ENCODE measurements around the gene SLC4A1AP. TPM values are rescaled to one million over a fixed set of nuclear protein-coding genes. Genes with fewer than 3 reads are reported as not detected.
A peak's percentile ranks its signal among the peaks of the same experiment; 100 is the strongest.

The SLC4A1AP gene
- total RNA-seq, 1 donor from 2014 or later = 18.7 TPM

- peaks cover 31% of the 10 kb centered on the region for H3K4me1 ChIP-seq
- no peak overlapping the region for H3K4me3 ChIP-seq
- DNase-seq (peak; percentile 91), ATAC-seq (peak; percentile 75)
- no peak for TF ChIP-seq CTCF (IDR thresholded peaks at IDR 0.05)
- H3K9me3 ChIP-seq = no peaks in the 10 kb centered on the region
- intact Hi-C loops (cut with DNase I) = no loop called here
- H3K36me3 ChIP-seq = peaks cover 1% of the 10 kb centered on the region
- H3K27me3 ChIP-seq = no peaks in the 10 kb centered on the region
- no peak overlapping the region for H3K27ac ChIP-seq
Measured at GRCh38 chr2:27701676-27702075, 38.0 kb downstream of the SLC4A1AP start.

- H3K4me3 ChIP-seq = no peak overlapping the region
- H3K4me1 ChIP-seq = peaks cover 35% of the 10 kb centered on the region
- DNase-seq (no peak), ATAC-seq (no peak)
- no peak overlapping the region for H3K27ac ChIP-seq
- TF ChIP-seq CTCF (IDR thresholded peaks at IDR 0.05) = no peak
- intact Hi-C loops (cut with DNase I) = no loop called here
- H3K9me3 ChIP-seq = no peaks in the 10 kb centered on the region
- no peaks in the 10 kb centered on the region for H3K27me3 ChIP-seq
- no peaks in the 10 kb centered on the region for H3K36me3 ChIP-seq
Measured at GRCh38 chr2:27702302-27702701, 38.6 kb downstream of the SLC4A1AP start.

- TF ChIP-seq CTCF (IDR thresholded peaks at IDR 0.05) = peak; percentile 96
- peak; percentile 79 for DNase-seq
- intact Hi-C loops (cut with DNase I) = no loop called here
- Histone ChIP-seq H3K36me3 (no peaks in the 10 kb centered on the region), H3K27me3 (no peaks in the 10 kb centered on the region), H3K27ac (no peak overlapping the region), H3K9me3 (no peaks in the 10 kb centered on the region), H3K4me3 (no peak overlapping the region), H3K4me1 (peaks cover 35% of the 10 kb centered on the region)
- peak; percentile 78 for ATAC-seq
Measured at GRCh38 chr2:27703638-27704341, 40.1 kb downstream of the SLC4A1AP start.

- Histone ChIP-seq H3K27me3 (no peaks in the 10 kb centered on the region), H3K36me3 (no peaks in the 10 kb centered on the region), H3K4me1 (peaks cover 35% of the 10 kb centered on the region), H3K9me3 (no peaks in the 10 kb centered on the region), H3K27ac (no peak overlapping the region), H3K4me3 (no peak overlapping the region)
- intact Hi-C loops (cut with DNase I) = no loop called here
- no peak for ATAC-seq
- DNase-seq = no peak
- no peak for TF ChIP-seq CTCF (IDR thresholded peaks at IDR 0.05)
Measured at GRCh38 chr2:27704342-27704876, 40.7 kb downstream of the SLC4A1AP start.

- DNase-seq = no peak
- Histone ChIP-seq H3K4me3 (no peak overlapping the region), H3K9me3 (no peaks in the 10 kb centered on the region), H3K27me3 (no peaks in the 10 kb centered on the region), H3K27ac (peak overlapping the region; percentile 78), H3K36me3 (no peaks in the 10 kb centered on the region), H3K4me1 (peaks cover 35% of the 10 kb centered on the region)
- peak; percentile 86 for ATAC-seq
- intact Hi-C loops (cut with DNase I) = no loop called here
- TF ChIP-seq CTCF (IDR thresholded peaks at IDR 0.05) = no peak
Measured at GRCh38 chr2:27705851-27706622, 42.3 kb downstream of the SLC4A1AP start.

Data from upper lobe of right lung (tissue), 1 donor.